NCI-H82 treated with DMSO at 0.1 percent for 48 hours (cell line): ENCODE data around the gene ISOC2.
"Not testable (repeated sequence)": the region's sequence is repeated elsewhere in the genome, so short reads cannot be mapped to it uniquely, and the experiment has no call there.

Experiments
- DNase-seq: peaks from one replicate; lab custom pipeline; 2025; ENCODE audit not compliant: unreplicated experiment; lab: John Stamatoyannopoulos, UW

The ISOC2 gene, protein sequence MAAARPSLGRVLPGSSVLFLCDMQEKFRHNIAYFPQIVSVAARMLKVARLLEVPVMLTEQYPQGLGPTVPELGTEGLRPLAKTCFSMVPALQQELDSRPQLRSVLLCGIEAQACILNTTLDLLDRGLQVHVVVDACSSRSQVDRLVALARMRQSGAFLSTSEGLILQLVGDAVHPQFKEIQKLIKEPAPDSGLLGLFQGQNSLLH

DNA sequence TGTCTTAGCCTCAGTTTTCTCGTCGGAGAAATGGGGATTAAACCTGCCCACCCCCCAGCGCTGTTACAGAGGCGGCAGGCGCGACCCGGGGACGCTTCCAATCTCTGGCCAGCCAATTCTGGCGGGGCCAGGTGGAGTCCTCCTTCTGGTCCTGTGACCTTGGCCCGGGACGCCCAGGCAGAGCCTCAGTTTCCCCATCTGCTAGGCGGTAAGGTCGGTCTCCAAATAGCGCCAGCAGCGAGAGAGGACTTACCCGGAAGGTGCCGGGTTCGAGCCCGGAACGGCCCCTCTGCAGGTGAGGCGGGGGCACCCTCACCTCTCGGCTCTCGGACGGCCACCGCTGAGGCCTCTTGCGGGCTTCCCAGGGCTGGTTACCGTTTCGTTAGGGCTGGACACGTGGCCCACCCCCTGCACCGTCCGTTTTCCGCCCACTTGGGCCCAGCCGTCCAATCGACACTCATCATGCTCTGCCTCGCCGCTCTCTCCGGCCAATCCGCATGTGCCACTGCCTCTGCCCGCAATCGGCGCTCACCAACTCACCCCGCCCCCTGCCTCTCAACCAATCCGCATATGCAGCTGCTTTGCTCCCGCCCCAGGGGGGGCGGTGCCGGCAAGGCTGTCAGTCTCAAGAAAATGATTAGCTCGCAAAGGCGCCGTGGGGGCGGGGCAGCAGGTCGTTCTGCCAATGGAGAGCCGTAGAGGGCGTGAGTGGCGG, at the start of gene ISOC2:
Gene ISOC2 (minus strand): TSS at position 384 of the 715 bp plus-strand sequence. CDS start 5,156 bp downstream, outside the sequence.
- peak; percentile 98 for DNase-seq

DNA sequence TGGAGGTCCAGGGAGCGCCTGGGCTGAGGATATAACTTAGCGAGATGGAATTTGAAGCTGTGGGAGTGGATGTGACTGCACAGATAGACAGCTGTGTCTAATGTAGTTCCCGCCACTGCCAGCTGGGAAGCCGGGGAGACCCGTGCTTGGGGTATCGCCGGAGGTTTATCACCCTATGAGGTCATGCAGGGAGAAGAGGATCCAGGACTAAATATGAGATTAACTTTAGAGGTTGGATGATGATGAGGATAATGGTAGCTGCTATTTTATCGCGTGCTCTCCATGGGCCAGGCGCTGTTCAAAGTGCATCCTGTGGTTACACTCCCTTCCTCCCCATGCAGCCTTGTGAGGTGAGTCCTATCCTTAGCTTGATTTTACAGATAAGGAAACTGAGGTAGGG, 46.7 kb upstream of the ISOC2 start:
- no peak for DNase-seq

DNA sequence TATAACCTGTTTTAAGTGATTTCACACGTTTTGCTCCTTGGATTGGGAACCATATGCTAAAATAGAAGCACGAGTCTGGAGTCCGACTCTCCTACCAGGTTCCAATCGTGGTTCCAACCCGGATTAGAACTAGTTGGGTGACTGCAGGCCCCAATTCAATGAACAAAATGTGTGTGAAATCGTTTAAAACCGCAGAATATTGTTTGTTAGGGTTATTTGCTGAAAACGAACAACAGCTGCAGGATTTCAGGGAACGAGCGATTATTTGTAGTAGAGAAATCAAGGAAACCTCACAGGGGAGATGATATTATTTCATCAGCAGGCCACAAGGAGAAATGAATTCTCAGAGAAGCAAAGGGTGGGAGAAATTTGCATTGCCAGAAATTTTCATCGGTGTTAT, 43.5 kb upstream of the ISOC2 start:
- no peak for DNase-seq

DNA sequence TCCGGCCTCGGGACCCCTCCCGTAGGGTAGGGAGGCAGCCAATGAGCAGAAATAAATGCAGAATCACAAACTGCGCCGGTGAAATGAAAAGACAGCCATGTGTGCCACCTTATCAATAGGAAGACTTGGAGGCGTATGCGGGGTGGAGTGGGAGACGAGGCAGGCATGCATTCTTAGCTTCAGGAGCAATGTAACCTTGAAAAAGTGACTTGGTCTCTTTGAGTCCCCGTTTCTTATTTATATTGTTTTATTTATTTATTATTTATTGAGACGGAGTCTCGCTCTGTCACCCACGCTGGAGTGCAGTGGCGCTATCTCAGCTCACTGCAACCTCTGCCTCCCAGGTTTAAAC, 42.8 kb upstream of the ISOC2 start:
- no peak for DNase-seq

DNA sequence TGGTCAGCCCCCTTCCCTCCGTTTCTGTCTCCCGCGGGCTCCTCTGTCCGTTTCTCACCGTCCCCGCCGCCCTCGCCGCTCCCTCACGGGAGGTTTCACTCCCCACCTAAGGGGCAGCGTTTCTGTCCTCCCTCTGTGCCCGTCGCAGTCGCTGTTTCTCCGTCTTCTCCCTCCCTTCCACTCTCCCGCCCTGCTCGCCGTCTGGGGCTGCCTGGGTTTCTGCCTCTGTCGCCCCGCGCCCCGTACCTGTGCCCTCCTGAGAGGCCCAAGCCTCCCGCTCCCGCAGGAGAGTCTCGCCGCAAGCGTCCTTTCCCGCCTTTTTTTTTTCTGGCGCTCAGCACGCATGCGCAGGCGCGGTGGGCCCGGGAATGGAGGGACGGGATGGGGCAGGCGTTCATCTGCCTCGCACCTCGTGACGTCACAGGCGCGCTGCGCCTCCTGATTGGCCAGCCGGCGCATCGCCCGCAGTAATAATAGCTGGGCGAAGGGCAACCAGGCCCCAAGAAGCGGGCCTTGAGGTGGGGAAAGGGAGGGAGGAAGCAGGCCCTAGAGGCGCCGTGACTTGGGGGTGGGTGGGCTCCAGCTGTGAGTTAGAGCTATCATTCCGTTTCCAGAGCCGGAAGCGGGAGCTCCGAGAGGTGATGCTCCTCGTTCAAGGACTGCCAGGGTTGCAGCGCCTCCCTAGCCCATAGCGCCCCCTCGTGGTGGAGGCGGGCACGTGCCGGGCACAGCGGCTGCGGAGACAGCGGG, 42.2 kb upstream of the ISOC2 start:
- DNase-seq: peak; percentile 80

DNA sequence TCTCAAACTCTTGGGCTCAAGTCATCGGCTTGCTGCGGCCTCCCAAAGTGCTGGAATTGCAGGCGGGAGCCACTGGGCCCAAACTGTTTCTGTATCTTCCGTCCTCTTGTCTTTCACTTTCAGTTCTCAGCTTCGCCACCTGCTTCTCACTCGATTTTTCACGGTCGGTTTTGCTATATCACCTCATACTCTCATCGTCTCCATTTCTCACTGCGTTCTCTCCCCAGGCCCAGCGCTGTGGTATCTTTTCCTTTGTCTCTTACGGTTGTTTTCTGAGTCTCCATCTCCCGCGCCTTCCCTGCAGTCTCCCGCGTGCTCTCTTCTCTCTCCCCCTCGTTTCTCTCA, 41.7 kb upstream of the ISOC2 start:
- no peak for DNase-seq

DNA sequence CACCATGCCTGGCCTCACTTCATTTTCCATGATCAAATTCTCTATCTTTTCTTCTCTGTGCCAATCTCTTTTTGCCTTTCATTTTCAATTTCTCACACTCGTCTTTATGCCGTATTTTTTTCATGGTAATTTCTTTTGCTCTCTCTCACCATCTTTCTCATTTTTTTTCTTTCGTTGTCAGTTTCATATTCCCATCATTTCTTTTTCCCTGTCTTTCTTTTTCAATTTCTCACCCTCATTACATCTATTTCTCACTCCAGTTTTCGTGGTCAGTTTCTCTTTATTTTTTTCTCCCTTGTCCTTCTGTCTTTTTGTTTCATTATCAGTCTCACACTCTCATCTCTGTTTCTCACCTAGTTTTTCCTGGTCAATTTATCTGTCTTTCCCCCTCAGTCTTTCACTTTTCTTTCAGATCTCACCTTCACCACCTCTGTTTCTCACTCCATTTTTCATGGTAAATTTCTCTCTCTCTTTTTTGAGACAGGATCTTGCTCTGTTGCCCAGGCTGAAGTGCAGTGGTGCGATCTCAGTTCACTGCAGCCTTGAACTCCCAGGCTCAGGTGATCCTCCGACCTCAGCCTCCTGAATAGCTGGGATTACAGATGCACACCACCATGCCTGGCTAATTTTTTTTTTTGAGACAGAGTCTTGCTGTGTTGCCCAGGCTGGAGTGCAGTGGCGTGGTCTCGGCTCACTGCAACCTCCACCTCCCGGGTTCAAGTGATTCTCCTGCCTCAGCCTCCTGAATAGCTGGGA, 40.9 kb upstream of the ISOC2 start:
- DNase-seq: no peak

DNA sequence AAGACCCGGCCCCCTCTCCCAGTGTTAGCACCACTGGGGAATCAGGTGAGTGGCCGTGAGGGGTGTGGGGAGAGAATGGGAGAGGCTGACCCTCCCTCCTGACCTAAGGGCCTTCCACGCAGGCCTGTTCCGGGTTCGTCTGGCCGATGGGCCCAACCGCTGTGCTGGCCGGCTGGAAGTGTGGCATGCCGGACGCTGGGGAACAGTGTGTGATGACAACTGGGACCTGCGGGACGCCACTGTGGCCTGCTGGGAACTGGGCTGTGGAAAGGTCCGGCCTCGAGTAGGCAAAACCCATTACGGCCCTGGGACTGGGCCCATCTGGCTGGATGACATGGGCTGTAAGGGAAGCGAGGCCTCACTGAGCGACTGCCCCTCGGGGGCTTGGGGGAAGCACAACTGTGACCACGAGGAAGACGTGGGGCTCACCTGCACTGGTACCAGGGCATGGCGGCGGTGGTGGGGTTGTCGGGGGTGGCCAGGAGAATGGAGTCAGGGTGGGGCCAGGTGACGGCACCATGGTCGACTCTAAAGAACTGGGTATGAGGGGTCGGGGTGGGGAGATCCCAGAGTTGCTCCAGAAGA, 39.0 kb upstream of the ISOC2 start:
- DNase-seq: no peak

DNA sequence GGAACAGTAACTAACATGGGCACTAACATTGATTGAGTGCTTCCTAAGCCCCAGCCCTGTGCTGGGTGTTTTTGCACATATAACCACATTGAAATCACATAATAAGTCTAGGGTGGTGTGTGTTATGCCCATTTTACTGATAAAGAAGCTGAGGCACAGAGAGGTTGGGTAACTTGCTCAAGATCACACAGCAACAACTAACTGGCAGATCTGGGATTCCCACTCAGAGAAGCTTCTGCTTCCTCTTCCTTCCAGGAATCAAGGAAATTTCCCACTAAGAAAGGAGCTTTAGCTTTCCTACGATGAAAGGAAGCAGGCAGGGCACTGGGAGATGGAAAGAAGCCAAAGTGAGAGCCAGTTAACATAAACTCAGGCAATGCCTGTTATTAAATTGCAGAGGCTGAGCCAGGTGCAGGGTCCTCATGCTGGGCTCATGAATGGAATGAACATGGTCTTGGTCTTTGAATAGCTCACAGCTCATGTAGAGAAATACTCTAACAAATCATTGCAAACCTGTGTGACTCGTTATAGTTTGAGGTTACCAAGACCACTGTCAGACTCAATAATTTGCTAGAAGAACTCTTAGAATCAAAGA, 36.9 kb upstream of the ISOC2 start:
- no peak for DNase-seq

DNA sequence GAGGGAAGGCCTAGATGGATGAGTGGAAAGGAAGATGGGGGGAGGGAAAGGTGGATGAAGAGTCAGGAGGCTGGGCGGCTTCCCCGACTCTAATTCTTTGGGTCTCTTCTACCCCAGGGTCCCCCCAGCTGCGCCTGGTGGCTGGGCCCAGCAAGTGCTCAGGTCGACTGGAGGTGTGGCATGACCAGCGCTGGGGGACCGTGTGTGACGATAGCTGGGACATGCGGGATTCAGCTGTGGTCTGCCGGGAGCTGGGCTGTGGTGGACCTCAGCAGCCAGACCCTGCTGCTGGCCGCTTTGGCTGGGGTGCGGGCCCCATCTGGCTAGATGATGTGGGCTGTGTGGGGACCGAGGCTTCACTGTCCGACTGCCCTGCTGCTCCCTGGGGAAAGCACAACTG, 36.3 kb upstream of the ISOC2 start:
- DNase-seq: no peak

DNA sequence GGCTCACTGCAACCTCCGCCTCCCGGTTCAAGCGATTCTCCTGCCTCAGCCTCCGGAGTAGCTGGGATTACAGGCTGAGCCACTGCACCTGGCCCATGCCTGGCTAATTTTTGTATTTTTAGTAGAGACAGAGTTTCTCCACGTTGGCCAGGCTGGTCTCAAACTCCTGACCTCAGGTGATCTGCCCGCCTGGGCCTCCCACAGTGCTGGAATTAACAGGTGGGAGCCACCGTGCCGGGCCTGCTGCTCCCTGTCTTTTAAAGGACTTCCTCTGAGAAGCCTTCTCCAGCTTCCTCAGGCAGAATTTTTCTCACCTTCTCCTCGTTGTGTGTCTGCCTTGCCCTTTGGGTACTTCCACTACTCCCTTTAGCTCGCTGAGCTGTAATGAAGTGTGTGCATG, 35.4 kb upstream of the ISOC2 start:
- not testable (repeated sequence) for DNase-seq

DNA sequence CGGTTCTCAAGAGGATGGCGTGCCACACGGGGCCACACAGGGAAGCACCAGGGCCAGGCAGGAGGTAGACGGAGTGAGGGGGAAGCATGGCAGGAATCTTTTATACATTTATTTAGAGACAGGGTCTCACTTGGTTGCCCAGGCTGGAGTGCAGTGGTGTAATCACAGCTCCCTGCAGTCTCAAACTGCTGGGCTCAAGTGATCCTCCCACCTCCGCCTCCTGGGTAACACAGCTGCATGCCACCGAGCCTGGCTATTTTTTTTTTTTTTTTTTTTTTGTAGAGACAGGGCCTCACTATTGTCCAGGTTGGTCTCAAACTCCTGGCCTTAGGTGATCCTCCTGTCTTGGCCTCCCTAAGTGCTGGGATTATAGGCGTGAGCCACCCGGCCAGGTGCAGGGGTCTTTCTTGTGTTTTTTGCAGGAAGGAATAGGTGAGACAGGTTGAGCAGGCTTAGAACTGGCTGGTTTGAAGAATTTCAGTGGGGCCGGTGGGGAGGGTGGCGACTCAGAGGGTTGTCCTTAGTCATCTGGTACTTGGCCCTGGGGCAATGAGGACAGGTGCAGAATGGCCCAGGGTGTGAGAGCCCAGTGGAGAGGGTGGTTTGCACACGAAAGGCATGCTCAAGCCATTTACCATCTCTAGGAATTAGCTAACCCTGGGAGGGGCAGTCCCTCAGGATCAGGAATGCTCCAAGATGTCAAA, 34.4 kb upstream of the ISOC2 start:
- no peak for DNase-seq

DNA sequence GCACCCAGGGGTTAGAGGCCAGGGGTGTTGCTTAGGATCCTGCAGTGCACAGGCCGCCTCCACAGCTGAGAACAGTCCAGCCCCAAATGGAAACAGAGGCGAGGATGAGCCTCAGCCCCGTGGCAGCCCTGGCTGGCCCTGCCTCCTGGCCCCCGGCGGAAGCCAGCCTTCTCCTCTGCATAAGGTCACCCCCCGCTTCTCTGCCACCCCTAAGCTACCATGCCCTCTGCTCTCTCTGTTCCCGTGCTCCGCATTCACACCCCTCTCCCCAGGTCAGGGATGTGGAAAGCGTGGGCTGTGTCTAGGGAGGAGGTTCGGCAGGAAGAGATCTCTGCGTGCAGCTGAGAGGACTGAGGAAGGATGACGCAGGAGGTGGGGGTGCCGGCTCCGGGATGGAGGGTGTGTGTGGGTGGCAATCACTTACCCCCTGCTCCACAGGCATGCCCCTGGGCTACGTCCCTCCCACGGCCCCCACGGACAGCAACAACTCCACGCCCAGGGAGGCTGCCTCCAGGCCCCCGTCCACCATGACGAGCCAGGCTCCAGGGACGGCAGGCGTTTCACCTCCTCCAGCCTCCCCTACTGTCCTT, 32.8 kb upstream of the ISOC2 start:
- DNase-seq: no peak

DNA sequence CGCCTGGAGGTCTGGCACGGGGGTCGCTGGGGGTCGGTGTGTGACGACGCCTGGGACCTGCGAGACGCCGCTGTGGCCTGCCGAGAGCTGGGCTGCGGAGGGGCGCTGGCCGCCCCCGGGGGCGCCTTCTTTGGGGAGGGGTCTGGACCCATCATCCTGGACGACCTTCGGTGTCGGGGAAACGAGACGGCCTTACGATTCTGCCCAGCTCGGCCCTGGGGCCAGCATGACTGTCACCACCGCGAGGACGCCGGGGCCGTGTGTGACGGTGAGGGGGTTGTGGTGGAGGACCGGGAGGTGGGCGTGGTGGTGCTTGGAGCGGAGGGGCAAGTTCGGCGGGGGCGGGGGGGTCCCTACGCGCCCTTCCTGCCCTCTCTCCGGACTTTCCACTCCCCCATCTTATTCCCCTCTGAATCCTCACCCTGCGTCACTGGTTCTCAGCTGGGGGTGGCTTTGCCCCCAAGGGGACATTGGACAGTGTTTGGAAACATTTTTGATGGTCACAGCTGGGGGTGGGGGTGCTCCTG, 32.3 kb upstream of the ISOC2 start:
- no peak for DNase-seq

DNA sequence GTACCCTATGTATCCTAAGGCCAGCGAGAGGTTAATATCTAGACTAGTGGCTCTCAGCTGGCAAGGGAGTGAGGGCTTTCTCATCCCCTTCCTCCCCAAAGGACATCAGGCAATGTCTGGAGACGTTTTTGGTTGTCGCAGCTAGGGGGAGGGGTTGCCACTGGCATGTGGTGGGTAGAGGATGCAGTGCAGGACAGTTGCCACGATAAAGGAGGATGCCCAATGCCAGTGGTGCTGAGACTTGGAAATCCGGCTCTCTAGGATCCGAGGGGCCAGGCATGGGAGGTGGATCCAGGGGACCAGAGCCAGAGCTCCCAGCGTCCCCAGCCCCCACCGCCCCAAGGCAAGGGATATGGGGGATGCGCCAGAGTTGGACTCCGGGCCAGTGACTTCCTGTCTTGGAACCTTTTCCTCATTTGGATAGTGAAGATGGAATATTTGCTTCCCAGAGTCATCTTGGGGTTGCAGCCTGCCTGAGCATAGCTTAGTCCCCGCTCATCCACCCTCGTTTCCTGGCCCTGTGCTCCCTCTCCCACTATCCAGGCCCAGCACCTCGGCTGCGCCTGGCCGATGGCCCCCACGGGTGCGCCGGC, 31.7 kb upstream of the ISOC2 start:
- no peak for DNase-seq

DNA sequence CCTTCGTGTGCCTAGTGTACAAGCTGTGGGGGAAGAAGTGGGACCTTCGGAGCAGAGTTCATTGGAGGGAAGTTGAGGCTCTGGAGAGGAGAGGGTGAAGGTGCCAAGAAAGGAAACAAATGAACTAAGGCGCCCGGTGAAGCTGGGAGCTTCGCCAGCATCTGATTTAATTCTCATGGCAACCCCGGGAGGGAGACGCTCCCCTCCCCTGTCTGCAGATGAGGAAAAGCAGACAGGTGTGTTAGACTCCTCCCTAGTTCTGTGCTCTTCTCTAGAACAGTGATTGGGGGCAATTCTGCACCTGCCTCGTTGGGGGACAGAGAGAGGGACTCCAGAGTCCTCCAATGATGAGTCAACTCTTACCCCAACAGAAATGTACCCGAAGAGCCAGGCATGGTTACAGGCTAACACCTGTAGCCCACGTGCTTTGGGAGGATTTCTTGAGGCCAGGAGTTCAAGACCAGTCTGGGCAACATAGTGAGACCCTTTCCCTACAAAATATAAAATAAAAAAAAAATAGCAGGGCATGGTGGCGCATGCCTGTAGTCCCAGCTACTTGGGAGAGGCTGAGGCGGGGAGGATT, 31.0 kb upstream of the ISOC2 start:
- DNase-seq: no peak

DNA sequence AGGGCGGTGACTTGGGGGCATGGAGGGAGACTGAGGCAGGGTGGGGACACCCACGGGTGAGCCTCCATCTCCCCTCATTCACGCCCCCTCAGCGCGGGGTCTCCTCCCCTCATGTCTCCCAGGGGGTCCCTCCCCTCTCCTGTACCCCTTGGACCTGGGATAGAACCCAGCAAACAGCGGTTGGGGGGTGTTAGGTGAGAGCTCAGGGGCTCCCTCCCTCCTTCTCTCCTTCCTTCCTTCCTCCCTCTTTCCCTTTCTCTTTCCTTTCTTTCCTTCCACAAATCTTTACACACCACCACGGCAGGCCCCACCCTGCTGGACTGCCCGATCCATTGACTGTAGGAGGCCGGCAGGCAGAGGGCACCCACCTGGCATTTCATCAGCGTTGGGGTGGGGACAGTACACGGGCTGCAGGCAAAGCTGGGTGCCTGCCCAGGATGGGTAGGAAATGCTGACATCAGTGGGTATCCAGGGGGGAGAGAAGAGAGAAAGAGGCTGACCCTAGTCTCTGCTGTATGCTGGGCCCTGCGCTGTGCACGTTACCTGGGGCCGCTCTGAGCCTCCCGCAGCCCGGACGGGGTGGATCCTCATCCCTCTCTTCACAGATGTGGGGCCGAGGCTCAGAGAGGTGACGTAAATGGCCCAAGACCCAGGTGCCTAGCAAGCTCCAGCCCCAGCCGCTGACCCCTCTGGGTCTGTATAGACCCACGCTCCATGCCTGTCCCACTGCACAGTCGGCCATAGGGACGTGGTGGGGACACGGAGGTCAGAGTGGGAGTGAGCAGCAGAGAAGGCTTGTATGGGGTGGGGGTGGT, 30.3 kb upstream of the ISOC2 start:
- DNase-seq: no peak
